Islet precursor cell (in vitro differentiated cells): ENCODE data around the gene CDS2.

Experiments used
- DNase-seq: peaks from one replicate; pipeline ENCODE4 v3.0.0-alpha.2; 2018

The CDS2 gene

DNA sequence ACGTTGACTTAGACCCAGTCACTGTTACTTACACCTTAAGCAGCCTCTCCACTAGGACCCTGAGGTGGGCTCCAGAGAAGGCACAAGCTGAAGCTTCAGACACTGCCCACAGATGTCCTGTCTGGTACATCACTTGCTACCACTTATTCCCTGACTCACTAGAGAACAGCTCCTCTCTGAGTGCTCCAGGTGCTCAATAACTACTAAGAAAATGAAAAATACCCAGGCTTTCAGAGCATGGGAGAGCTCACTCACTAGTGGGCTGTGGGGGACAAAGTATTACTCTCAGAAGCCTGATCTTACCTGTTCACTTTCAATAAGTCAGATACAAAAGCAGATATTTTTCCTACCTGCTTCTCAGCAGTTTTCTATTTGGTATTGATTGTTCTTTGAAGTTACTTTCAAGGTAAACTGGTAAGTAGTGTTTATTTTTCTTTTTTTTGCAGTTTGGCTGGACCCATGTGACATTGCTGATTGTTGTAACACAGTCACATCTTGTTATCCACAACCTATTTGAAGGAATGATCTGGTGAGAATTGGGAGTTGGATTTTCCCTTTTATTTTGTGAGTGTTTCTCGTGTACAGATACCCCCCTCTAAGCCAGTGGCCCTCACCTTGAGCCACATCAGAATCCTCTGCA lies 55.9 kb downstream of the CDS2 start:
- DNase-seq = no peak

DNA sequence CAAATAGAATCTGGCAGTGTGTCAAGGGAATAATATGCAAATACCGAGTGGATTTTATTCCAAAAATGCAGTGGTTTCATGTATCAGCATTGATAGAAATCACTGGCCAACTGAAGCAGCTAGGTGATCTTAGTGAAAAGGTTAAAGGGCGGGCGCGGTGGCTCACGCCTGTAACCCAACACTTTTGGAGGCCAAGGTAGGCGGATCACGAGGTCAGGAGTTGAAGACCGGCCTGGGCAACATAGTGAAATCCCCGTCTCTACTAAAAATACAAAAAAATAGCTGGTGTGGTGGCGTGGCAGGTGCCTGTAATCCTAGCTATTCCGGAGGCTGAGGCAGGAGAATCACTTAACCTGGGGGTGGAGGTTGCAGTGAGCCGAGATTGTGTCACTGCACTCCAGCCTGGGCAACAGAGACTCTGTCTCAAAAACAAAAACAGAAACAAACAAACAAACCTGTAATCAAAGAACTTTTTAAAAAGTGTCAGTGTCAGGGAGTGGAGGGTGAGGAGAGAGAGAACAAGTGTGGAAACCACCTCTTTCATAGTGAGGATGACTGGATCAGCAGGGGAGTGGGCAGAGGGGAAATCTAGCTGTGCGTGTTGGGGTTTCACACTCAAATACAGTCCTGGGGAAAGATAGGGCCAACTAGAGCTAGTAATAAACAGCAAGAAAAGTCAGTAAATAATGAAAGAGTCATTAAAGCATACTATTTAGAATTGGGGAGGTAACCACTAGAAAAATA lies 57.1 kb downstream of the CDS2 start:
- DNase-seq = no peak

DNA sequence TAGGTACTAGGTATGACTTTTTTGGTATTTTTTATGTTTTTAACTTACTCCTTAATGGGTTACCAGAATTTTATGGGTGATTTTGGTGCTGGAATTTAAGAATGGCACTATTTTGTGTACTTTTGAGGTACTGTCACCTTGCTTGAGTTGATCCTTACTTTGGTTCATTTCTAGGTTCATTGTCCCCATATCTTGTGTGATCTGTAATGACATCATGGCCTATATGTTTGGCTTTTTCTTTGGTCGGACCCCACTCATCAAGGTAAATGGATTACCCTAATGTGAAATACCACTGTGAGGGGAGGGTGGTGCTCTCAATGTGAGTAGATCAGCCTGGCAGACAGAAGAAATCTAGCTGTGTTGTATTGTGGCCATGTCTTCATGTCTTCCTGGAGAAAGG lies 57.9 kb downstream of the CDS2 start:
- DNase-seq = no peak

DNA sequence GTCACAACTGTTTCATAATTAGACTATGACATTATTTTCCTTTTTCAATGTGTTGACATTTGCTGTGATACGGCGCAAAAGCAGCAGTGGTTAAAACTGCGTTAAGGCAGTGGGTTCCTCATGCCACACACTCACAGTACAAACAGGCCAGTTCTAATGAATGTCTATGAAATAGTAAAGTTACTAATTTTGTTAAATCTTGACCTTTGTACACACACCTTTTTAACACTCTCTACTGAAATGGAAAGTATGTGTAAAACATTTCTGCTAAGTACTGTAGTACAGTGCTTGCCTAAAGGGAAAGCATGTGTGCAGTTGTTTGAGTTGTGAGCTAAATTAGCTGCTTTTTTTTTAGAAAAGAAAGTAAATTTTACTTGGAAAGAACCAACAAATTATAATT lies 60.3 kb downstream of the CDS2 start:
- no peak for DNase-seq

DNA sequence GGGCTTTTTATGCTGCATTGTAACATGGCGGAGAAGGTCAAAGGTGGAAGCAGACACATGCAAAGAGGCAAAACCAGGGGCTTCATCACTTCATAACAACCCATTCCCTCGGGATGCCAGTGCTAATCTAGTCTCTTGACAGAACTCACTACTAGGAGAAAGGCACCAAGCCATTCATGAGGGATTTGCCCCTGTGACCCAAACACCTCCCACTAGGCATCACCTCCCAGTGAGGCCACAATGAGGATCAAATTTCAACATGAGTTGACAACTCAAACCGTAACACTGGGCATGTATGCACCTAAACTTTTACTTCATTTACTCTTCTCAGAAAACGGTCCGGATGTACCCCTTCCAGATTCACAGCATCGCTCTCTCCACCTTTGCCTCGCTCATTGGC lies 61.9 kb downstream of the CDS2 start:
- DNase-seq = no peak

DNA sequence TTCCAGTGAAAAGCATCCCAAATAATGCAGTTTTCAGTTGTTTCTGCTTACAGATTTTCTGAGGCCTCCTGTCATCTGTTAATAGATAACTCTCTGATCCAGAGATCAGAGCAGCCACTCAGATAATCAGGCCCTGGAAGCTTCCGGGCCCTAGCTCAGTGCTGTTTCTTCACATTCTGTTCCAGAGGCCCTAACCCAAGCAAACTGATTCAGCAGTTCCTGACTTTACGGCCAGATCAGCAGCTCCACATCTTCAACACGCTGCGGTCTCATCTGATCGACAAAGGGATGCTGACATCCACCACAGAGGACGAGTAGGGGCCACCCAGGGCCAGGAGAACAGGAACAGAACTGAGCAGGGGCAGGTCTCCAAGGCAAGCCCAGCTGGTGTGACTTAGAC lies 63.1 kb downstream of the CDS2 start:
- DNase-seq = no peak

DNA sequence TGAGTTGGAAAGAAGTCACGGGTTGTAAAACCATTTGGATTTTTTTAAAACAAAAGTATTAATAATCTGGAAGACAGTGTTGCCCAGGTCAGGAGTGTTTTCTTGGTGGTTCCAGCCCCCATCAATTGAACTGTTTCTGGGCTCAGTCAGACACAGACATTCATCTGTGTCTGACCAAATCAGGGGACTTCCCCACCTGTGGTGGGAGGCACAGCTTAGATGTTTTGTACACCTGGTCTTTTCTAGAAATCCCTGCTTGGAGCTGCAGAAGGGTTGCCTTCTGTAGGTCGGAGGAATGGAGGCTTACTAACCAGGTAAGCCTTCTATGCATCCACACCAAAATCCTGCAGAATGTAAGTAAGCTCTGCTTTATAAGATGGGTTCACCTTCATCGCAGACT lies 63.6 kb downstream of the CDS2 start:
- no peak for DNase-seq

DNA sequence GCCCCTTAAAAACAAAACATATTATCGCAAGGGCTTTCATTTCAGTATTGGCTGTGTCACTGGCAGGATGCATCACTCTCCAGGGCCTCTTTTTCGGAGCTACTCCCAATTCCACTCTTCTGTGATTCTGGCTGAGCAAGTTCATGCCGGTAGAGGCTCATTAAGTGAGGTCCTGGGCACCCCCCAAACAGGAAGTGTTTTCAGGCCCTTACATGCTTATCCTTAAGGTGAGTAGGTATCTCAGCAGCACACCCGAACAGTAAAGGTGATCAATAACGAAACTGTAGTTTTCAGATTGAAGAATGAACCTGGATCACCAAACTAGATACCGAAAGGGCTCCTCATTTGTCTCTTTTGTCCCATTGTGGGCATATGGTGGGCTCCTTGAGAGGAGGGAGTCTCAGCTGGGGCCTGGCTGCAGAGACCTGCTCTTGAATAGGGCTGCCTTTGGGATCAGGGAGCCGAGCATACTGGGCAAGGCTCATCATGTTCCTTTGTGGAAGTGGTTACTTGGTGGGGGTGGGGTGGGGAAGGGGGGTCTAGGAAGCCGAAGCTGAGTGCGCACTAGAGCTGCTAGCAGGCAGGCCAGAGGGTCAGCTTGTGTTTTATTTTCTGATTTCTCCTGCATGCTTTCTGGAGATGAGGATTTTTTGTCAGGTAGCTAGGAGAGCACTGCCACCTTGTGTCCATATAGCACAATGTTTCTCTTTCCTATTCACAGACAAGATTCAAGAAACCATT lies 65.2 kb downstream of the CDS2 start:
- DNase-seq = peak; percentile 63

DNA sequence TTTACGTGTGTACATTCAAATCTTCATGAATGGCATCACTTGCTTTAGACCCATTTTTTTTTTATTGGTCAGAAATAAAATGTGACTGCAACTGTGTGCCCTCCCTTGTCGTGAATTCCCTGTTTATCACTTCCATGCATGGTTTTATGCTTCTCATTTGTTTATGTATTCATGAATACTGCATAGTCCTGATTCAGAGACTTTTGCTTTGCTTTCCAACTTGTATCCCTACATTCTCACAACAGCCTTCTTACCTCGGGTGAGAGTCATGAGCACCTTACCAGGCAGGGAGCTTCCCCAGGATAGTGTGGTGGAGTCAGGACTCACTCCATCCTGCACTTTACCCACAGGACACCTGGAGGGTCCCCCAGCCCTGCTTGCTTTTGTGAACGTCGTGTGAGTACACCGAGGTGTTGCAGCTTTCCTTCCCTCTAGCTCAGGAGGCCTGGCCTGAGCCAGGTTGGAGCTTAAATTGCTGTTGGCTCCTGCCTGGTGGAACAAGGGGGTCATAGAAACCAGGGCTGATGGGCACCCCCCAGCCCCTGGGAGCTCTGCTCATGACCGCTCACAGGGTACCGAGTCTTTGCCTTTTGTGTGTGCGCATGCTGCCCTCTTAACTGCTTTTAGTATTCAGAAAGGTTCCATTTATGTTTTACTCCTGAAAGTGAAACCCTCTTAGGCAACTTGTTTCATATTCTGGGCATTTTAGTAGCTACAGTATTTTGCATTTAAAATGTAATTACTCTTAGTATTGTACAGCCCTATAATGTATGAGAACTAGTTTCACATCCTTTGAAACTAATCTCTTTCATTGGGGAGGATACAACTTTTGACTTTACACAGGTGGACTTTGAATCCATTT lies 66.0 kb downstream of the CDS2 start:
- DNase-seq = no peak

DNA sequence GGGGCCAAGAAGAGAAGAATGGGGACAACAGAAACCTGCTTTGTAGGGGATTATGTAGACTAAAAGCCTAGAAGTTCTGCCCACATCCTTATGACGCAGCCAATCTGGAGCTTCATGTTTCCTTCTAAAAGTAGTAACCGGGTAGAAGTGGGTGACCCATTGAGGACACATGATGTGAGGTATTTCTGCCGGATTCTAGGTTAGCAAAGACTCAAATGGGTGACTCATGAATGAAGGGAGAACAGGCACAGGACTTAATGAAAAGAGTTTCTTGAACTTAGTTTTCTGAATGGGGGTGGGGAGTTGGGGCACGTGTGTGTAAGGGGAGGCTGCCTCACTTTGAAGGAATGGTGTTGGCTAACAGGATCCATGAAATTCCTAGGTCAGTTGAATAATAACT lies 68.8 kb downstream of the CDS2 start:
- no peak for DNase-seq

DNA sequence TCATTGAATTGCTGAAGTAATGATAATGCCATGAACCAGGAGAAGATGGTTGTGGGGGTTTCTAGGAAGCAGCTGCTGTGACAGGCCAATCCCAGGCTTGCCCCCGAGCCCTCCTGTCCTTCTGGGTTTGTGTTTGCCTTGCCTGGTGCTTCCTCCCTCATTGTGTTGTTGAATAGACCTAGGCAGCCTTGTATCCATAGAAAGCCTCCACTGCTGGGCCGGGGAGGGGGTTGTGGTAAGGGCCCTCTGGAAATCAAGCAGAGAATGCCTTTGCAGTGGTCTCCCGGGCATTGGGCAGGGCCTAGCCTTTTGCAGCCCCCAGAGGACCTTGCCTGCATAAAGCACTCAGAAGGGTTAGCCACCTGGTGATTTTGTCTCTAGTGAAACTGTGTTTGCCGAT lies 69.3 kb downstream of the CDS2 start:
- DNase-seq = no peak

DNA sequence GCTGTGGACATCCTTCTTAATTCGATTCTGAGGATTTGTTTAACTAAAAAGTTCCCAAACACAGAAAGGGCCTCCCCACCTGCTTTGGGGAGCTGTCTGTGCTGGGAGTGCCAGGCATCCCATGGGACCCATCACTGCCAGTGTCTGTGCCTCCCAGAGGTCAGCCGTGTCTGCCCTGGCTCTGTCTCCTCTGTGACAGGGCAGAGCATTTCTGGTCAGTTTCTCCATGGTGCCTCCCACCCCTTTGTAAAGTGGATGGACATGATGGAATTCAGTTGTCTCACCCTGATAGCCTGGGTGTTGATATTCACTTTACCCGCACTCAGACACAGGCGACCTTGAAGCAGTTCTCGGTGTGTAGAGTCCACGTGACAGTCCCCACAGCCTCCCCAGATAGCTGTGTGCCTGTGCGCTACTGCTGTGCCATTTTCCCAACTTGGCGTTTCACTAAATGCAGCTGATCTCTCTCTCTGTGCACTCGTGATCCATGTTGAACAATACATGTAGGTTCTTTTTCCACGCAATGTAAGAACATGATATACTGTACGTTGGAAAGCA lies 70.5 kb downstream of the CDS2 start:
- DNase-seq = no peak

DNA sequence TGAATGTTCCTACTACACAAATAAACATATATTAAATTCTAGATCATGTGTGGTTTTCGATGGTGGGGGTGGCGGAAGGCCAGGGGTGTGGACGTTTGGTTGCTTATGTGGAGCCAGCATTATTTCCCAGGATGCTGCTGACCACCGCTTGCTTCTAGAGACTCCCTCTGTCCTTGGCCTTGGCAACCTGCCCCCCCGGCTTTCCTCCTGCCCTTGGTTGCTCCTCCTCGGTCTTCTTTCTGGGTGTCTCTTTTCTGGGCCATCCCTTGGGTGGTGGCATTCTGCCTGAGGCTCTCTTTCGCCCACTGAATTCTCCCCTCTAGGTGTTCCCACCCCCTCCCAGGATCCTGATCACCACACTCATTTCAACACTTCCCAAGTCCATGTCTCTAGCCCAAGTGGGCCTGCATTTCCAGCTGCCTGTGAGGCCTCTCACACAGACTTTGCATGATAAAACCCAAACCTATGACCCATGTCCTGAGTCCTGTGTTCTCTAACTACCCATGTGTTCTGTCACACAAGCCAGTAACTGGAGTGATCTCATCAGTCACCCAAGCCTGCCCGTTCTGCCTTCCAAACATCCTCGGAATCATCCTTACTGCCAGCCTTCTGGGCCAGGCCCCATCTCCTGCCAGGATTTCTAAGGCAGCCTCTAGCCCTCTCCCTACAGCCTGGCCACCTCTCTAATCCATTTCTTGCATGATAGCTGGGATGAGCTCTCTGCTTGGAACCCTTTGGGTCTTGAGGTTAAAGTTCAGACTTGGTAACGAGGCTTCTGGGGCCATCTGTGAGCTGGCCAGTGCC lies 71.2 kb downstream of the CDS2 start:
- DNase-seq = no peak

DNA sequence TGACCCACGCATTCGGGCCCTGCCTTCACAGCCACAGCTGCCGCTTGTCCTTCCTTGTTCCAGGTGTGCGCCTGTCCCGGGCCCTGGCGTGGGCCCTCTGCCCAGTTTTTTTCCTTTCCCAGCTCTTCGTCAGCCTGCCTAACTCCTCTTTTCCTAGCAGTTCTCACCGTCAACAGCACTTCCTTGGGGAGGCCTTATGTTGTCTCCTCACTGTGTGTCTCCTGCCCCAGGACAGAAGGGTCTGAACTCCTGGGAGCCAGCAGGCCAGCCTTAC lies 71.8 kb downstream of the CDS2 start:
- no peak for DNase-seq

DNA sequence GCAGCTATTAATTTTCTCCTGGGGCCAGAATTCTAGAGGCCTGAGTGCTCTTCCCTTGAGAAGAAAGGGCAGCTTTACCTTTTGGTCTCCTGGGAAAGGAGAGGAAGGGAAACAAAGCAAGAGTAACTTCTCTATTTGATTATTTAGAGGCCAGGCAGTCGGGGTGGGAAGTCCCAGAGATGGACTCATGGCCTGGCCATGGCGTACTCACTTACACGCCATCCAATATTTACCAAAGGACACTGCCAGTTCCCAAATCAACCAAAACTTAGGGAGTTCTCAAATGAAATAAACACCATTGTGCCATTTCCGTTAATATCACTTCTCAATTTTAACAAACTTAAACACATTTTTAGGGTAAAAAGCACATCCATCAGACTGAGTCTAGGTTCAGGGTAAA lies 76.6 kb downstream of the CDS2 start:
- no peak for DNase-seq

DNA sequence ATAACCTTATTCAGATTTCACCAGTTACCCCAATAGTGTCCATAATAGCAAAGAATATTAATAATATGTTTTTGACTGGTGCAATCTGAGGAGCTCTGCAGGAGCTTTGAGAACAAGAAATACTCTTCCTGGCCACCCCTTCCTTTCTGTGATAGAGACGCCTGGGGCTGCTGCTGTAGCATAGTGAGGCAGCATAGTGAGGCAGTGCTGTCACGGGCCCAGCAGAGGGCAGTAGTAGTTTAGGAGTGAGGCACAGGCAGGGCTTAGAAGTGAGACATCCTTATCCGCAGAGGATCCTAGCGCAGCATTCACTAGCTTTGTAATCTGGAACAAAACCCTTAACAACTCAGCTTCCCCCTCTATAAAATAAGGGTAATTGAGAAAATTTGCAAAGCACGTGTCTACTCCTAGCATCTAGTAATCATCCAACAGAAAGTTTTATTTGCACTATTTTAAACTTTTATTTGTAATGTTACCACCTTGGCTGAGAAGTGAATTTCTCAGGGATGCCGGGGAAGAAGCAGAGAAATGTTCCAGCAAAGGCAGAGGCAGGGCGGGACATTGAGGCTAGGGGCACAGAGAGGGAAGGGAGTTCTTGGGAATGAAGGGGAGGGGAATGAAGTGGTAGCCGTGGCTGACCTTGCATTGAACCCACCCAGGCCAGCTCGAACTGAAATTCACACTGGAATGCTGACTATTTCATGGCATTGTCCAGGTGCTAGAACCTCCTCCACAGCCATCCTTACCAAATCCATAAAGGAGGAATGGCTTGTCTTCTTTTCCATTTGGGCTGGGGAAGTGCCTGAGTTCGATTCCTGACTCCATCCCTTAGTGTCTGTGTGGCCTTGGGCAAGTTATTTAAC lies 78.8 kb downstream of the CDS2 start:
- DNase-seq = peak; percentile 92

DNA sequence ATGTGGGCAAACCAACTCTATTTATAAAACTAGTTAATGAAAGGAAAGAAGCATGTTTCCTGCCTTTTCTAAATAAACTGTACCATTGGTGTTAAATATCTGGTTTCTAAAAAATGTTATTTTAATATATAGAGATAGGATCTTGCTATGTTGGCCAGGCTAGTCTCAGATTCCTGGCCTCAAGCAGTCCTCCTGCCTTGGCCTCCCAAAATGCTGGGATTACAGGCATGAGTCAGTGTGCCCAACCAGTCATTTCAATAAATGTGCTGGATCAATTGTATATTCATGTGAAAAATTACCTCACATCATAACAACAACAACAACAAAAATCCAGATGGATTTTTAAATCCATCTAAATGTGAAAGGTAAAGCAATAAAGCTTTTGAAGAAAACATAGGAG lies 80.3 kb downstream of the CDS2 start:
- DNase-seq = no peak

DNA sequence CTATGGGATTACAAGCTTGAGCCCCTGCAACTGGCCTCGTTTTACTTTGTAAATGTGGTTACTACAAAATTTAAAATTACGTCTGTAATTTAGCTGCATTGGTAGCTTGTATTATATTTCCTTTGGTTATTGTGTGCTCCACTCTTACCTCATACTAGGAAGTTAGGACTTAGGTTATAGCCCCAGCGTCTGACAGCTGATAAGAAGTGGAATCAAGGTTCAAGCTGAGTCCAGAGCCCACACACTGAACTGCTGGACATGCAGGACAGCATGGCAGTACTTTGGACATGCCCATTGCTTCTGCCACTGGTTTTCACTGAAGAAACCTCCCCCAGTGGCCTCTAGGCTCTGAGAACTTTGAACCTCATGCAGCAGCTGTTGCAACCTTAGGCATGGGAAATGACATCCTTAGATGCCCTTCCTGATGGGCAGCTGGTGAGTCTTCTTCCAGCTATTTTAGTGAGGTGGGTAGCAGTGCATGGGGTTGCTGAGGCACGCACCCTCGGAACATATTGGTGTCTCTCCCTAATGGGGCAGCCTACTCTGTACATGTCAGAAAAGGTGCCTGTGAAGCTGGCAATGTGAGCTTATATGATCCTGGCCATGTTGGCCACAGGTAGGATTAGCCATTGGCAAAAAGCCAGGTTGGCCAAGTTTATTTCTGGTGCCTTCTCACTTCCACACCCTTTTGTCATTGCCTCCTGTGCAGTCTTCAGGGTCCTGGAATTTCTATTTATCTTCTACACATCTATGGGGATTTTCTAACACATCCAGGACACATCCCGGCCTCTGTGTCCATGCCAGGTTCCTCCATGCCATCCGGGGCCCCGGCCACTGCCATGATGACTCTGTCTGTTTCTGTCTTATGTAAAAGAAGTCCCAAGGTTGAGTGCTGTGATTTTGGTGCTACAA lies 85.3 kb downstream of the CDS2 start:
- DNase-seq = peak; percentile 23

DNA sequence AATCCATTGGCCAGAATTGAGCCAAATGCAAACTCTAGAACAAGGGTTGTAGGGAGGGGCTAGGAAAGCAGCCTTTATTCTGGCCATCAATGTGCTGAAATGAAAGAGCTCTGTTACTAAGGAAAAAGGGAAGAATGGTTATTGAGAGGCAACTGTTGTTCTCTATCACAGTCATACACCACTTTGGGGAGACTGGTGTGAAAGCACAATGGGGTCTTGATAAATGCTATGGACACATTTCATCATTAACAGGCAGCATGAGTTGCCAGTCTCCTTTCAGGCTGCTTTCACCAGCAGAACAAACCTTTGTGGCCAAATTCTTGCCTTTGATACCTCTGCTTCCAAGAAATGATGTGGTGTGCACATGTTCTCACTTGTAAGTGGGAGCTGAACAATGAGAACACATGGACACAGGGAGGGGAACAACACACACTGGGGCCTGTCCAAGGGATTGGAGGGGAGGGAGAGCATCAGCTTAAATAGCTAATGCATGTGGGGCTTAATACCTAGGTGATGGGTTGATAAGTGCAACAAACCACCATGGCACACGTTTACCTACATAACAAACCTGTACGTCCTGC lies 86.2 kb downstream of the CDS2 start:
- DNase-seq = peak; percentile 9

DNA sequence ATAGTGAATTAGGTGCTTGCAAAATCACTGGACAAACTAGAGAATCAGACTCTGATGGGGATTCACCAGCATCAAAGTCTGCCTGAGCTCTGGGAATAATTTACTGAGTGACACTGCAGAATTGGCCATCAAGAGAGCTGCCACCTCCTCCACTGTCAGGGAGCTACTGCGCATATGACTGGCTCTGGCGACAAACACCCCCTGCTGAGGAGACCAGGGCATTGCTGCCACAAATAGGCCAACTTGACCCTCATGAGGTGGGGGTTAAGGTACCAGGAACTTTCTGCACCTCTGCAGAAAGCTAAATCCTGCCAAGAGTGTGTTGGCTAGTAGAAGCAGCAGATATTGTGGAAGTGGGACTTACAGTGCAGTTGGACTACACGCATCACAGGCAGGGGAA lies 88.0 kb downstream of the CDS2 start:
- peak; percentile 41 for DNase-seq
